K562 (cell line): ENCODE data around the gene AMZ1. TPM values are rescaled to one million over a fixed set of nuclear protein-coding genes. Genes with fewer than 3 reads are reported as not detected.

Source experiments
- ATAC-seq: fragments of 200-7000 bp; cut with Tn5 transposase; 3 replicates; pipeline ENCODE4 v1.9.1; 2020; ENCODE audit warnings: moderate library complexity
- BruUV-seq: library from RNA; stranded (reverse); fragments of 400-500 nt; replicated peaks from 2 replicates; lab custom pipeline; 2021; lab: Mats Ljungman, UMichigan
- CTCF ChIA-PET: fragments of 300-600 bp; formaldehyde crosslinking; extraction: SDS; loops from one replicate; lab custom pipeline; 2021; ENCODE audit warnings: low intra/inter-chr PET ratio; lab: Yijun Ruan, JAX
- POLR2A ChIA-PET: fragments of 300-600, 350-650 bp; sonication (Branson Sonifier 250); formaldehyde crosslinking; extraction: SDS; loops from one replicate; lab custom pipeline; 2021; ENCODE audit warnings: antibody characterized with exemption, inconsistent platforms; lab: Yijun Ruan, JAX
- DNase-seq, 4 experiments: peaks; one replicate each; pipeline versions ENCODE4 v3.0.0 to v3.0.0-alpha.2; 2011 to 2018; ENCODE audit warnings: low spot score in 3 of 4, mixed read lengths in 3 of 4; ENCODE audit errors: extremely low read depth in 1 of 4
- FAIRE-seq: peaks from 2 replicates; lab custom pipeline; 2011; peaks lifted over from hg19 to GRCh38; lab: Jason Lieb, UNC
- H2AFZ ChIP-seq: 2 replicates; pipeline ENCODE4 v1.6.0; 2011; ENCODE audit warnings: low read depth, low read length, control low read depth, inconsistent platforms
- H3K27ac ChIP-seq: fragments of 200-600 bp; 3 replicates; pipeline ENCODE4 v1.8.0; 2011; ENCODE audit warnings: low read depth, mild to moderate bottlenecking, control low read depth, inconsistent platforms, low read length, moderate library complexity, mixed read lengths; ENCODE audit errors: extremely low read depth
- H3K27me3 ChIP-seq, 2 experiments: fragments of 300-600 bp in 1 of 2; 2 replicates in 1 of 2; 3 replicates in 1 of 2; pipeline versions ENCODE4 v1.6.0 to v1.8.0; 2011; ENCODE audit warnings: inconsistent platforms in 2 of 2, low read length in 2 of 2, mild to moderate bottlenecking in 1 of 2, mixed read lengths in 1 of 2, moderate library complexity in 1 of 2; ENCODE audit not compliant: control insufficient read depth in 2 of 2, insufficient read depth in 2 of 2
- H3K36me3 ChIP-seq: fragments of 300-600 bp; 3 replicates; pipeline ENCODE4 v1.8.0; 2011; ENCODE audit warnings: mild to moderate bottlenecking, low read length, inconsistent platforms; ENCODE audit not compliant: control insufficient read depth, insufficient read depth
- H3K4me1 ChIP-seq, 2 experiments: fragments of 200-600 bp in 1 of 2; replicated peaks in 1 of 2; 2 replicates in 1 of 2; 3 replicates in 1 of 2; pipeline versions ENCODE4 v1.5.1 to v1.8.0; 2011; ENCODE audit warnings: inconsistent platforms in 2 of 2, low read length in 2 of 2, mild to moderate bottlenecking in 1 of 2, mixed read lengths in 1 of 2, moderate library complexity in 1 of 2; ENCODE audit not compliant: control insufficient read depth in 2 of 2, insufficient read depth in 2 of 2
- H3K4me2 ChIP-seq: 2 replicates; pipeline ENCODE4 v1.6.1; 2011; ENCODE audit warnings: low read length, control low read depth, inconsistent platforms, mixed read lengths; ENCODE audit not compliant: insufficient read depth
- H3K4me3 ChIP-seq: fragments of 200-600 bp; sonication (generic), shearing (Covaris generic); 2 replicates; pipeline ENCODE4 v1.5.1; 2016; ENCODE audit warnings: control low read depth, inconsistent platforms
- H3K79me2 ChIP-seq: fragments of 200-600 bp; 3 replicates; pipeline ENCODE4 v1.8.0; 2011; ENCODE audit warnings: low read length, inconsistent platforms; ENCODE audit not compliant: control insufficient read depth, insufficient read depth
- H3K9ac ChIP-seq, 2 experiments: 2 replicates each; pipeline versions ENCODE4 v1.6.0 to v1.6.1; 2011; ENCODE audit warnings: low read depth in 2 of 2, low read length in 2 of 2, control low read depth in 1 of 2, inconsistent platforms in 1 of 2, mild to moderate bottlenecking in 1 of 2, mixed read lengths in 1 of 2; ENCODE audit not compliant: insufficient read depth in 1 of 2
- H3K9me1 ChIP-seq: one replicate; pipeline ENCODE4 v1.6.0; 2011; ENCODE audit warnings: inconsistent platforms, mild to moderate bottlenecking, low read length, moderate library complexity; ENCODE audit not compliant: control insufficient read depth, insufficient read depth
- H3K9me3 ChIP-seq: replicated peaks from 2 replicates; pipeline ENCODE4 v1.5.1; 2011; ENCODE audit warnings: low read depth, low read length, inconsistent platforms; ENCODE audit not compliant: control insufficient read depth, insufficient read depth
- H4K20me1 ChIP-seq: replicated peaks from 2 replicates; pipeline ENCODE4 v1.6.1; 2011; ENCODE audit warnings: low read length, inconsistent platforms, mixed read lengths; ENCODE audit not compliant: control insufficient read depth, insufficient read depth
- EGR1 ChIP-seq: fragments of 450-650 bp; conservative IDR thresholded peaks from 2 replicates; pipeline ENCODE4 v1.6.1; 2017; ENCODE audit warnings: mild to moderate bottlenecking
- HES1 ChIP-seq: fragments of 450-650 bp; IDR thresholded peaks from 2 replicates; pipeline ENCODE4 v1.6.1; 2016; ENCODE audit warnings: low read depth, mild to moderate bottlenecking, moderate library complexity
- HNRNPL ChIP-seq: fragments of 200-400 bp; formaldehyde crosslinking; IDR thresholded peaks from 2 replicates; pipeline ENCODE4 v1.6.1; 2017; ENCODE audit warnings: low read depth, mild to moderate bottlenecking, low read length
- MYNN ChIP-seq, 2 experiments: sonication (generic); formaldehyde crosslinking in 1 of 2; IDR thresholded peaks; 2 replicates each; pipeline versions ENCODE4 v1.5.0 to v1.6.1; 2016 to 2020; ENCODE audit warnings: antibody characterized with exemption in 1 of 2, missing genetic modification reagents in 1 of 2
- NFIX ChIP-seq: fragments of 250-450 bp; sonication (Bioruptor Pico); IDR thresholded peaks from 2 replicates; pipeline ENCODE4 v1.4.0; 2020; ENCODE audit warnings: low read depth, mild to moderate bottlenecking, moderate library complexity
- NRF1 ChIP-seq, 2 experiments: fragments of 450-650 bp; IDR thresholded peaks in 1 of 2; conservative IDR thresholded peaks in 1 of 2; 2 replicates each; pipeline ENCODE4 v1.6.1; 2014; ENCODE audit warnings: mild to moderate bottlenecking in 2 of 2
- NUFIP1 ChIP-seq: fragments of 450-650 bp; IDR thresholded peaks from 2 replicates; pipeline ENCODE4 v1.6.1; 2018; ENCODE audit not compliant: partially characterized antibody
- RAD21 ChIP-seq, 2 experiments: fragments of 250-450 bp in 1 of 2; fragments of 450-650 bp in 1 of 2; sonication (Bioruptor Pico) in 1 of 2; formaldehyde crosslinking in 1 of 2; IDR thresholded peaks in 1 of 2; conservative IDR thresholded peaks in 1 of 2; 2 replicates each; pipeline versions ENCODE4 v1.4.0 to v1.8.0; 2020 to 2022; ENCODE audit warnings: mild to moderate bottlenecking in 2 of 2, moderate library complexity in 1 of 2
- TAF9B ChIP-seq: fragments of 450-650 bp; IDR thresholded peaks from 2 replicates; pipeline ENCODE4 v1.6.1; 2018; ENCODE audit warnings: mild to moderate bottlenecking; ENCODE audit not compliant: partially characterized antibody
- ZBTB8A ChIP-seq: fragments of 450-650 bp; IDR thresholded peaks from 2 replicates; pipeline ENCODE4 v1.6.1; 2018; ENCODE audit warnings: mild to moderate bottlenecking, moderate library complexity; ENCODE audit not compliant: partially characterized antibody
- ZBTB9 ChIP-seq: fragments of 450-650 bp; formaldehyde crosslinking; IDR thresholded peaks from 2 replicates; pipeline ENCODE4 v1.4.0; 2020; ENCODE audit warnings: mild to moderate bottlenecking, moderate library complexity
- ZKSCAN1 ChIP-seq: fragments of 150-350 bp; IDR thresholded peaks from 2 replicates; pipeline ENCODE4 v1.6.1; 2016; ENCODE audit warnings: low read depth, low read length
- ZNF165 ChIP-seq: fragments of 250-450 bp; sonication (Bioruptor Pico); IDR thresholded peaks from 2 replicates; pipeline ENCODE4 v1.4.0; 2020; ENCODE audit warnings: borderline replicate concordance
- ZNF23 ChIP-seq: fragments of 250-450 bp; sonication (Bioruptor Pico); IDR thresholded peaks from 2 replicates; pipeline ENCODE4 v1.4.0; 2020; ENCODE audit warnings: mild to moderate bottlenecking
- ZNF232 ChIP-seq: sonication (generic); formaldehyde crosslinking; IDR thresholded peaks from 2 replicates; pipeline ENCODE4 v1.8.0; 2022; ENCODE audit warnings: mild to moderate bottlenecking, missing genetic modification reagents
- ZNF561 ChIP-seq: fragments of 450-650 bp; formaldehyde crosslinking; conservative IDR thresholded peaks from 2 replicates; pipeline ENCODE4 v1.4.0; 2020; ENCODE audit warnings: mild to moderate bottlenecking, moderate library complexity
- ZNF764 ChIP-seq: fragments of 250-450 bp; sonication (Bioruptor Pico); IDR thresholded peaks from 2 replicates; pipeline ENCODE4 v1.4.0; 2020; ENCODE audit warnings: low read depth, mild to moderate bottlenecking, moderate library complexity
- WGBS: fragments of 100-300 bp; shearing (Covaris generic); methylation state at CpG from one replicate; pipeline ENCODE4 v1.1.6; 2016; ENCODE audit warnings: low coverage, mixed read lengths; ENCODE audit not compliant: insufficient coverage; ENCODE audit errors: missing lambda C conversion rate; 5-methylcytosine and 5-hydroxymethylcytosine counted together
- in situ Hi-C: fragments of 300-500 bp; cut with MboI; formaldehyde crosslinking; loops from 4 replicates; pipeline ENCODE4 v1.15.0; 2018; ENCODE audit warnings: inconsistent platforms, mixed read lengths
- intact Hi-C: fragments of 100-400 bp; cut with micrococcal nuclease; formaldehyde crosslinking; loops from 2 replicates; pipeline ENCODE4 v1.14.2; 2022
- polyA plus RNA-seq, 8 experiments: library from polyadenylated mRNA; depleted of rRNA in 4 of 8; stranded (reverse) in 5 of 8; unstranded in 3 of 8; fragments of >200 nt; fragmentation: Nextera tagmentation in 2 of 8; fragmentation: Illumina TruSeq in 1 of 8; extraction: Ambion mirVana in 2 of 8; extraction: Trizol in 1 of 8; gene quantifications; 2 replicates each; pipeline versions ENCODE4 v1.2.1 to v1.2.3, GENCODE V29; 2011 to 2014; ENCODE audit warnings: inconsistent platforms in 1 of 8, missing spikeins in 1 of 8
- total RNA-seq, 7 experiments: library from RNA; depleted of rRNA in 6 of 7; stranded (reverse); fragments of >200 nt in 6 of 7; fragmentation: Illumina TruSeq in 2 of 7; extraction: Trizol in 2 of 7; gene quantifications; 2 replicates each; pipeline versions ENCODE4 v1.2.1 to v1.2.3, GENCODE V29; 2011 to 2021; ENCODE audit warnings: low replicate concordance in 1 of 7

AMZ1 gene
- total and polyA plus RNA-seq, 9 of the 15 experiments (the other 6 are each of a cell fraction or from before 2014, with no cell fraction given): not detected

- TF ChIP-seq RAD21 (CRISPR knock-in tag; conservative IDR thresholded peaks at IDR 0.05 in 1 of 2, IDR thresholded peaks at IDR 0.05 in 1 of 2) (peak in 1 of 2 experiments; percentile 15; a peak in 1 of 4 replicates), EGR1 (peak; percentile 28; the same call in 1 of the 2 replicates), HNRNPL (0 out of 2 replicates have a peak, but pooled peaks have one; percentile 28), ZNF232 (CRISPR knock-in tag) (no peak), NUFIP1 (no peak), ZNF165 (CRISPR knock-in tag) (no peak)
Observed at GRCh38 chr7:2719007-2719406, 31.0 kb downstream of the AMZ1 start (continued).

GRCh38 chr7:2720024-2720423 is 32.0 kb downstream of the AMZ1 start:
- Histone ChIP-seq H3K4me3 (no peak overlapping the region), H3K9me3 (no peaks in the 10 kb centered on the region), H3K9ac (peak overlapping the region in 1 of 2 experiments; percentile 80; a peak in 1 of 4 replicates), H3K4me2 (no peak overlapping the region), H3K36me3 (no peaks in the 10 kb centered on the region; the same call in 2 of the 3 replicates), H3K79me2 (no peaks in the 10 kb centered on the region), H4K20me1 (no peaks in the 10 kb centered on the region), H3K9me1 (no peaks in the 10 kb centered on the region), H2AFZ (no peak overlapping the region), H3K27ac (no peak overlapping the region), H3K4me1 (peaks cover 36 to 57% of the 10 kb centered on the region in 2 experiments), H3K27me3 (no peaks in the 10 kb centered on the region)
- FAIRE-seq: no peak
- in situ Hi-C loops: no loop called here
- 69% methylated on average over 16 of the region's 16 CpGs for WGBS
- TF ChIP-seq EGR1: peak; percentile 60
- TF ChIP-seq ZBTB8A: no peak
- no peak for TF ChIP-seq ZKSCAN1
- no peak for TF ChIP-seq ZNF764 (CRISPR knock-in tag)
- TF ChIP-seq TAF9B: no peak
- peak; percentile 98 for TF ChIP-seq MYNN (IDR thresholded peaks at IDR 0.05)
- no peak for TF ChIP-seq MYNN (CRISPR knock-in tag; IDR thresholded peaks at IDR 0.05)
- TF ChIP-seq ZNF23: no peak
- TF ChIP-seq NRF1 (conservative IDR thresholded peaks at IDR 0.05 in 1 of 2, IDR thresholded peaks at IDR 0.05 in 1 of 2): no peak
- TF ChIP-seq HES1: no peak
- no peak for TF ChIP-seq ZBTB9
- no peak for TF ChIP-seq NFIX (CRISPR knock-in tag)
- TF ChIP-seq ZNF561 (CRISPR knock-in tag): no peak
- no peak for ATAC-seq
- intact Hi-C loops: no loop called here
- no TSS peak for BruUV-seq
- CTCF ChIA-PET: no interaction called here
- DNase-seq: no peak
- POLR2A ChIA-PET: interaction anchor here (1.0 kb wide), 1 partner anchor 9 kb away, joined by 3 read pairs; no protein-coding TSS in a partner anchor
